ENCODE measurements around the gene UNC80. TPM values are rescaled to one million over a fixed set of nuclear protein-coding genes. Genes with fewer than 3 reads are reported as not detected.

UNC80 gene
- total RNA-seq, 1 donor: not detected

- TF ChIP-seq, protein P1, sequence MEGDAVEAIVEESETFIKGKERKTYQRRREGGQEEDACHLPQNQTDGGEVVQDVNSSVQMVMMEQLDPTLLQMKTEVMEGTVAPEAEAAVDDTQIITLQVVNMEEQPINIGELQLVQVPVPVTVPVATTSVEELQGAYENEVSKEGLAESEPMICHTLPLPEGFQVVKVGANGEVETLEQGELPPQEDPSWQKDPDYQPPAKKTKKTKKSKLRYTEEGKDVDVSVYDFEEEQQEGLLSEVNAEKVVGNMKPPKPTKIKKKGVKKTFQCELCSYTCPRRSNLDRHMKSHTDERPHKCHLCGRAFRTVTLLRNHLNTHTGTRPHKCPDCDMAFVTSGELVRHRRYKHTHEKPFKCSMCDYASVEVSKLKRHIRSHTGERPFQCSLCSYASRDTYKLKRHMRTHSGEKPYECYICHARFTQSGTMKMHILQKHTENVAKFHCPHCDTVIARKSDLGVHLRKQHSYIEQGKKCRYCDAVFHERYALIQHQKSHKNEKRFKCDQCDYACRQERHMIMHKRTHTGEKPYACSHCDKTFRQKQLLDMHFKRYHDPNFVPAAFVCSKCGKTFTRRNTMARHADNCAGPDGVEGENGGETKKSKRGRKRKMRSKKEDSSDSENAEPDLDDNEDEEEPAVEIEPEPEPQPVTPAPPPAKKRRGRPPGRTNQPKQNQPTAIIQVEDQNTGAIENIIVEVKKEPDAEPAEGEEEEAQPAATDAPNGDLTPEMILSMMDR (IDR thresholded peaks at IDR 0.05; ENCODE audit: insufficient read depth, low read length): no peak
- no peak for DNase-seq (ENCODE audit: low read depth)
These were observed 236.3 kb downstream of the UNC80 start for GRCh38 chr2:210007895-210008294.

DNA sequence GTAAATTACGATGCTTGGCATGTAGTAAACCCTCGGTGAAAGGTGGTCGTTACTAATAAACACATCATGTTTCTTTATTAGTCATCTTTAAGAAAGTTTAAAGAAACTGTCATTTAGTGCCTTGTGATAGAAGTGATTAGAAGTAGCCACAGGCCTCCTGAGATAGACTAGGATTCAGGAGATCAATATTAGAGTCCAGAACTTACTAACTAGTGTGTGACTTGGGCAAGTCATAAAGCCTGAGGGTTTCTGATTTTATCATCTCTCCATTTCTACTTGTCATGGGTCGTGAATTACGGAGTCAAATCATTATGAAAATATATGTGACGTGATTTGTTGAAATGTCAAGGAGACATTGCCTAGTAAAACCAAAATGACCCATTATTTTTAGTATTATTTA, 237.5 kb downstream of the UNC80 start:
- TF ChIP-seq, protein P1 (IDR thresholded peaks at IDR 0.05; ENCODE audit: insufficient read depth, low read length): no peak
- no peak overlapping the region for H3K4me3 ChIP-seq (ENCODE audit: low read depth, low read length)
- DNase-seq (ENCODE audit: low read depth): no peak

More at GRCh38 chr2:210007895-210008294, 236.3 kb downstream of the UNC80 start:
- no peak overlapping the region for H3K4me3 ChIP-seq (ENCODE audit: low read depth, low read length)

DNA sequence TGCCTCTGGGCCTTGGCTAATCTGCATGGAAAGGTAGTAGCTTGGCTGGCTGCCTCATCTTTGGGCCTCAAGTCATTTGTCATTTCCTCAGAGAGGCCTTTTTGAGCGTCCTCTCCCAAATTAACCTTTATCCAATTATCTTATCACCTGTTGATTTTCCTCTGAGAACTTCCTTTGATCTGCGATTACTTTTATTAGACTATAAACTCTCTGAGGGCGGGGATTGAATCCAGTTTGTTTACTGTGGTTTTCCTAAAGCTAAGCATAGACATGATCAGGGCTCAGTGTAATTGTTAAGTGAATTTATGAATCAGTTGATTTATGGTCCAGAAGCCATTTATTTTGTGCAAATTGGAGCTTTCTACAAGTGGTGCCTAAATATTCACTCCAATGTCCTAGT, 238.3 kb downstream of the UNC80 start:
- no peak for DNase-seq (ENCODE audit: low read depth)
- no peak overlapping the region for H3K4me3 ChIP-seq (ENCODE audit: low read depth, low read length)
- TF ChIP-seq, protein P1 (IDR thresholded peaks at IDR 0.05; ENCODE audit: insufficient read depth, low read length): no peak

GRCh38 chr2:210020138-210020537, 248.5 kb downstream of the UNC80 start:
- no peak for DNase-seq (ENCODE audit: low read depth)
- TF ChIP-seq, protein P1 (IDR thresholded peaks at IDR 0.05; ENCODE audit: insufficient read depth, low read length): no peak
- H3K4me3 ChIP-seq (ENCODE audit: low read depth, low read length): no peak overlapping the region

- H3K4me3 ChIP-seq (ENCODE audit: low read depth, low read length): no peak overlapping the region
- TF ChIP-seq, protein P1 (IDR thresholded peaks at IDR 0.05; ENCODE audit: insufficient read depth, low read length): no peak
- no peak for DNase-seq (ENCODE audit: low read depth)
These were observed 251.2 kb downstream of the UNC80 start for GRCh38 chr2:210022824-210023223.

GRCh38 chr2:210027608-210028007, 256.0 kb downstream of the UNC80 start:
- TF ChIP-seq, protein P1 (IDR thresholded peaks at IDR 0.05; ENCODE audit: insufficient read depth, low read length): no peak
- no peak for DNase-seq (ENCODE audit: low read depth)
- no peak overlapping the region for H3K4me3 ChIP-seq (ENCODE audit: low read depth, low read length)

DNA sequence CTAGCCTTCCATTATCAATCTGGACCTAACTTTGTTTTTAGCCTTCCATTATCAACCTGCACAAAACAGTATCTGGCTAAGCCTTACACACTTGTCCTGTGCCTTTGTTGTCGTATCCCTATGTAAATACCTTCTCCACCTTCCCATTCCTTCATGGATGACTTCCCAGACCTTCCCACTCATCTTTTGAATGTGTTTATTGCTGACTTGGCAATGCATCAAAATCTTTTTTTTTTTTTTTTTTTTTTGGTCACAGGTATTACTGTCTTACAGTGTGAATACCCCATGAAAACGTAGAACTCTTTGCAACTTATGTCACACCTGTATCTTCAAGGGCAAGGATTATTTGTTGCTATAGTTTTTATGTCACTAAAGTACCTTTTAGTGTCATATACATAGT, 256.5 kb downstream of the UNC80 start:
- TF ChIP-seq, protein P1 (IDR thresholded peaks at IDR 0.05; ENCODE audit: insufficient read depth, low read length): no peak
- no peak overlapping the region for H3K4me3 ChIP-seq (ENCODE audit: low read depth, low read length)
- no peak for DNase-seq (ENCODE audit: low read depth)

Measured in fibroblast of the aortic adventitia (primary cell).